ENCODE measurements around the gene FNBP1.
"Not testable (repeated sequence)": the region's sequence is repeated elsewhere in the genome, so short reads cannot be mapped to it uniquely, and the experiment has no call there.

Gene FNBP1

GRCh38 chr9:129938291-129938979 is 104.6 kb downstream of the FNBP1 start:
- Mint-ChIP-seq H3K4me3 (no peak overlapping the region), H3K36me3 (peaks cover 23% of the 10 kb centered on the region), H3K27me3 (no peaks in the 10 kb centered on the region), H3K4me1 (peaks cover 72% of the 10 kb centered on the region), H3K27ac (peak overlapping the region; percentile 62), H3K9me3 (no peaks in the 10 kb centered on the region)

- H3K27ac Mint-ChIP-seq: peak overlapping the region; percentile 62
- not testable (repeated sequence) for H3K9me3 Mint-ChIP-seq, H3K27me3 Mint-ChIP-seq, H3K4me3 Mint-ChIP-seq
- peaks cover 19% of the 10 kb centered on the region for H3K36me3 Mint-ChIP-seq
- H3K4me1 Mint-ChIP-seq: peaks cover 73% of the 10 kb centered on the region
Observed at GRCh38 chr9:129937879-129938278, 105.1 kb downstream of the FNBP1 start.

DNA sequence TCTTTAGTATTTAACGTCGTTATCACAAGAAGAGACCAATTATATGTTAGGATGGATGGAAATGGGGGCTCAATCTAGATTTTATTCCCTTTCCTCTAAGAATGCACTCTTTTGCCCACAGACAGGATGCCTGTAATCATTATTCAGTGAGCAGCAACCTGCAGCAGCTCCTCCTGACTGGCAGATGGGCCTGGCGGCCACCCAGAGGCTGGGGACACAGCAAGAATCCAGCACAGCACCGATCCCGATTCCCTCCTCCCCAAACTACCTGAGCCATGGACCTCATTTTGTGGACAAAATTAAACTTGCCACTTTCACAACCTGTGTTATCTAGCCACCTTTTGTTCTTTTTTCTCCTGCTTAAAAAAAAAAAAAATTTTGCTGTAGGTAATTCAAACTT is 106.8 kb downstream of the FNBP1 start:
- no peak overlapping the region for H3K4me3 Mint-ChIP-seq
- H3K9me3 Mint-ChIP-seq: no peaks in the 10 kb centered on the region

GRCh38 chr9:129934780-129935179 is 108.2 kb downstream of the FNBP1 start:
- H3K9me3 Mint-ChIP-seq: no peaks in the 10 kb centered on the region
- peaks cover 16% of the 10 kb centered on the region for H3K36me3 Mint-ChIP-seq
- H3K27ac Mint-ChIP-seq: peak overlapping the region; percentile 91
- no peaks in the 10 kb centered on the region for H3K27me3 Mint-ChIP-seq
- peaks cover 75% of the 10 kb centered on the region for H3K4me1 Mint-ChIP-seq
- H3K4me3 Mint-ChIP-seq: no peak overlapping the region

More for the DNA sequence above, 106.8 kb downstream of the FNBP1 start:
- no peak overlapping the region for H3K27ac Mint-ChIP-seq
- peaks cover 21% of the 10 kb centered on the region for H3K36me3 Mint-ChIP-seq
- peaks cover 77% of the 10 kb centered on the region for H3K4me1 Mint-ChIP-seq
- no peaks in the 10 kb centered on the region for H3K27me3 Mint-ChIP-seq

- no peaks in the 10 kb centered on the region for H3K9me3 Mint-ChIP-seq
- peaks cover 68% of the 10 kb centered on the region for H3K4me1 Mint-ChIP-seq
- H3K27me3 Mint-ChIP-seq: no peaks in the 10 kb centered on the region
- H3K4me3 Mint-ChIP-seq: peak overlapping the region; percentile 38
- H3K27ac Mint-ChIP-seq: peak overlapping the region; percentile 91
- peaks cover 11% of the 10 kb centered on the region for H3K36me3 Mint-ChIP-seq
Observed at GRCh38 chr9:129934041-129934591, 108.9 kb downstream of the FNBP1 start.

GRCh38 chr9:129933185-129934040 is 109.6 kb downstream of the FNBP1 start:
- Mint-ChIP-seq H3K4me1 (peaks cover 62% of the 10 kb centered on the region), H3K27me3 (no peaks in the 10 kb centered on the region), H3K4me3 (peak overlapping the region; percentile 51), H3K9me3 (no peaks in the 10 kb centered on the region), H3K27ac (peak overlapping the region; percentile 91), H3K36me3 (peaks cover 11% of the 10 kb centered on the region)

GRCh38 chr9:129932303-129933151 is 110.5 kb downstream of the FNBP1 start:
- Mint-ChIP-seq H3K9me3 (no peaks in the 10 kb centered on the region), H3K4me1 (peaks cover 56% of the 10 kb centered on the region)

GRCh38 chr9:129930743-129931142 is 112.2 kb downstream of the FNBP1 start:
- Mint-ChIP-seq H3K27ac (peak overlapping the region; percentile 18), H3K27me3 (no peaks in the 10 kb centered on the region), H3K4me1 (peaks cover 47% of the 10 kb centered on the region), H3K4me3 (no peak overlapping the region), H3K9me3 (no peaks in the 10 kb centered on the region), H3K36me3 (peaks cover 11% of the 10 kb centered on the region)

More at GRCh38 chr9:129932303-129933151, 110.5 kb downstream of the FNBP1 start:
- Mint-ChIP-seq H3K27me3 (no peaks in the 10 kb centered on the region), H3K27ac (peak overlapping the region; percentile 91), H3K36me3 (peaks cover 11% of the 10 kb centered on the region), H3K4me3 (peak overlapping the region; percentile 51)

DNA sequence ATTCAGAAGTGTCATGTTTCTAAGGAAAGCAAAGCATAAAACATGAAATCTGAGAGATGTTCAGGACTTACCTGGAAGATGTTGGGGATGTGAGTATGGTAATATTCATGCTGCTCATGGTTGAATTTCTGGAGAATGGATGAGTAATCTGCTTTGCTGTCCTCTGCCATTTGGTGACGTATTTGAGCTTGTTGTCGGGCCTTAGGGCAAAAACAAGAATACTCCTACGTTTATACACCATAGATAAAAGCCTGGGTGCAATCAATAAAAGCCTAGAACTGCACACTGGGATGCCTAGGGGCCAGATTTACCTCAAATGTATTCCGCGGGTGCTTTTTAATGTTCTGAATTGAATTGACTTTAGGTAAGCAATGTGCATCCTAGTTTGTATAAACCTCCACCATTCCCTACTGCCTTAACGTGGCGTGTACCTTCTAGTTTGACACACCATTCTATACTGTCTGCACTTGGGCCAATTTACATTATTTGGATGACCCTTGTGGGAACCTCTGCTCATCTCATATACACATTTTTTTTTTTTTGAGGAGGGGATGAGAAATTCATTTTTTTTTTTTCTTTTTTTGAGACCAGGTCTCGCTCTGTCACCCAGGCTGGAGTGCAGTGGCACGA is 113.4 kb downstream of the FNBP1 start:
- Mint-ChIP-seq H3K4me1 (peaks cover 37% of the 10 kb centered on the region), H3K27ac (no peak overlapping the region), H3K27me3 (no peaks in the 10 kb centered on the region), H3K4me3 (no peak overlapping the region), H3K36me3 (peaks cover 11% of the 10 kb centered on the region), H3K9me3 (no peaks in the 10 kb centered on the region)

- H3K4me1 Mint-ChIP-seq: peaks cover 21% of the 10 kb centered on the region
- H3K4me3 Mint-ChIP-seq: no peak overlapping the region
- peak overlapping the region; percentile 17 for H3K27ac Mint-ChIP-seq
- H3K9me3 Mint-ChIP-seq: no peaks in the 10 kb centered on the region
- no peaks in the 10 kb centered on the region for H3K27me3 Mint-ChIP-seq
- H3K36me3 Mint-ChIP-seq: peaks cover 19% of the 10 kb centered on the region
Observed at GRCh38 chr9:129923589-129923988, 119.4 kb downstream of the FNBP1 start.

DNA sequence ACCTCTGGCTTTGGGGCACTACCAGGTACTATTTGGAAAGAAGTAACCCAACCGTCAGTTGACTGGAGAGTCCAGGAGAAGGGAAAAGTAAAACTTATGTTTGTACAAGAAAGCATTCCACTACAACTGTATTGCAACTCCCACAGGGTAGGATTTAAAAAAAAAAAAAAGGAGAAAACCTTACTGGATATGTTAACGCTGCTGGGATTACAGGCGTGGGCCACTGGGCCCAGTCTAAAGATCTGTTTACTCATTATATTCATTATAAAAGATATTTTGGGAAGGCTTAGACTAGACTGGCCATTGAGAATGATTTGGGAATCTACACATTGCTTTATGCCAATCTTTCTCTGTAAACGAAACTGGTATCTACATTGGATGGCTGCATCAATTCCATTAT is 121.1 kb downstream of the FNBP1 start:
- Mint-ChIP-seq H3K9me3 (no peaks in the 10 kb centered on the region), H3K27ac (peak overlapping the region; percentile 35), H3K36me3 (peaks cover 25% of the 10 kb centered on the region)

GRCh38 chr9:129919841-129920240 is 123.1 kb downstream of the FNBP1 start:
- no peak overlapping the region for H3K4me3 Mint-ChIP-seq
- H3K4me1 Mint-ChIP-seq: peaks cover 37% of the 10 kb centered on the region
- no peaks in the 10 kb centered on the region for H3K27me3 Mint-ChIP-seq
- peaks cover 23% of the 10 kb centered on the region for H3K36me3 Mint-ChIP-seq
- no peaks in the 10 kb centered on the region for H3K9me3 Mint-ChIP-seq
- peak overlapping the region; percentile 91 for H3K27ac Mint-ChIP-seq

More for the DNA sequence above, 121.1 kb downstream of the FNBP1 start:
- Mint-ChIP-seq H3K4me1 (peaks cover 32% of the 10 kb centered on the region), H3K4me3 (no peak overlapping the region), H3K27me3 (no peaks in the 10 kb centered on the region)

DNA sequence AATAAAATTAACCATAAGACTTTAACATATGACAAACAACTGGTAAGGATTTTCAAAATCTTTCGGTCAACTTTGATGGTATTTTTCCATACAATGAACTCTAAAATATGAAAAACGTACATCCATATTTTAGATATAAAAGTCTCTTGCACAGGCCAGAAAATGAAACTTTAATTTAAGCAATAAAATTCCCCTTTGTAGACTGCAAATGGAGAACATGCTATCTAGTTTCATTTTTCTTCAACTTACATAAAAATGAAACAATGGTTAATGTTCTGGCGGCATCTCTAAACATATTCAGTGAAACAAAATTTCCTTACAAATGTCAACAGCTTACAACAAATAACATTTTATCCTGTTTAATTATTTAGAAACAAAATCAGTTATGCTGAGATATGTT is 123.7 kb downstream of the FNBP1 start:
- no peaks in the 10 kb centered on the region for H3K9me3 Mint-ChIP-seq
- no peaks in the 10 kb centered on the region for H3K27me3 Mint-ChIP-seq
- H3K36me3 Mint-ChIP-seq: peaks cover 22% of the 10 kb centered on the region
- no peak overlapping the region for H3K4me3 Mint-ChIP-seq
- peaks cover 37% of the 10 kb centered on the region for H3K4me1 Mint-ChIP-seq
- H3K27ac Mint-ChIP-seq: peak overlapping the region; percentile 91

DNA sequence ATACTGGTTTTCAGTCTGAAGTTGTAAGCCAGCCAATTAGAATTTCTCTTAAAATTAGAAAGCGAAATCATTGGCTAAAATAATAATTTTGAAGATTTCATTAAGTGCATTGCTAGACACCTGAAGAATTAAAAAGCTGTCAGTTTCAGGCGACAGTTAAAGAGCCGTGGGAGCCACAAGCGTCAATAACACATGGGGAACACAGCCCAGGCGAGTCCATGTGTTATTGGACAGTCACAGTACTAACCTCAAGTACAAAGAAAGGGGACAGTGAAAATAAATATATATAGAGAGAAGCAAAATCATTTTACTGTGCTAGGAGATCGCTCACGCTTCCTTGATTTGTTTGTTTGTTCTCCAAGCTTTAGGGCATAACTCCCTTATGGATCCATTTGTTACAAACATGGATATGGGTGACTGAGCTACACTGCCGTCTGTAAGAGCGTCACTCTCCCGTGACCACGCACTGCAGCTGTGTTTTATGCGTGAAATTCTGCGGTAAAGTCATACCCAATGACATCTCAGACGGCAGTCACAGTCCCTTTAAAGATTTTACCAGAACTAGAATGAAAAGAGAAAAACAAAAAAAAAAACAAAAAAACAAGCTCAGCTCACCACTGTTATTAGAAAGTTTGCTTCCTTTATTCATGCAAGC is 124.6 kb downstream of the FNBP1 start:
- Mint-ChIP-seq H3K4me3 (no peak overlapping the region), H3K27me3 (no peaks in the 10 kb centered on the region), H3K36me3 (peaks cover 17% of the 10 kb centered on the region), H3K9me3 (no peaks in the 10 kb centered on the region), H3K4me1 (peaks cover 32% of the 10 kb centered on the region), H3K27ac (peak overlapping the region; percentile 59)
